Skeletal muscle cell (primary cell): ENCODE measurements around the gene MS4A4E.
"Not testable (repeated sequence)": the region's sequence is repeated elsewhere in the genome, so short reads cannot be mapped to it uniquely, and the experiment has no call there.

Experiments used
- DNase-seq: peaks from one replicate; pipeline ENCODE4 v3.0.0-alpha.2; 2010; ENCODE audit warnings: low read depth
- H3K4me3 ChIP-seq: 2 replicates; pipeline ENCODE4 v1.5.1; 2011; ENCODE audit warnings: low read depth, mild to moderate bottlenecking, control low read depth, low read length, moderate library complexity

MS4A4E gene

GRCh38 chr11:60242740-60243239, at the start of gene MS4A4E:
Gene MS4A4E, minus strand, starts transcription at chr11:60243137. Its CDS starts 13,082 bp downstream, at chr11:60230055.
- DNase-seq = no peak
- H3K4me3 ChIP-seq = no peak within 1 kb of the TSS

- H3K4me3 ChIP-seq = no peak overlapping the region
- no peak for DNase-seq
These were observed 49.2 kb upstream of the MS4A4E start for GRCh38 chr11:60292145-60292544.

DNA sequence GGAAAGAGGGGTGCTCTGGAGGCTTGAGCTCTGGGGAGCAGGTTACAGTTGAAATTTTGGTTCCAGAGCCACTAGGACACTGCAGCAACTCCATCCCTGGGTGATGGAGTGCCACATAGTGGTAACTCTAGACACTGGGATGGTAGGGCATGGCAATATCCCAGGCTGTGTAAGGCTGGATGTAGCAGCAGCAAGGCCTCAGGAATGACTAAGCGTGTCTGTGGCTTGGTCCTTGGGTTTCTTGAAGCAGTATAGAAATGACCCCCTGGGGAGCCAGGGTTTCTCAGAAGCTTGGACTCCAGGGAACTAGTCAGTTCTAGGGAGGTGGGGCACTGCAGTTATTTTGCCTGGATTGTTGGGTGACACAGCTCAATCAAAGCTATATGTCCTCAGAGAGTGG, 45.6 kb upstream of the MS4A4E start:
- DNase-seq = no peak
- H3K4me3 ChIP-seq = no peak overlapping the region

- H3K4me3 ChIP-seq, DNase-seq: not testable (repeated sequence)
These were observed 42.6 kb upstream of the MS4A4E start for GRCh38 chr11:60285411-60286126.

GRCh38 chr11:60282286-60282685, 39.3 kb upstream of the MS4A4E start:
- DNase-seq = no peak
- H3K4me3 ChIP-seq = no peak overlapping the region

DNA sequence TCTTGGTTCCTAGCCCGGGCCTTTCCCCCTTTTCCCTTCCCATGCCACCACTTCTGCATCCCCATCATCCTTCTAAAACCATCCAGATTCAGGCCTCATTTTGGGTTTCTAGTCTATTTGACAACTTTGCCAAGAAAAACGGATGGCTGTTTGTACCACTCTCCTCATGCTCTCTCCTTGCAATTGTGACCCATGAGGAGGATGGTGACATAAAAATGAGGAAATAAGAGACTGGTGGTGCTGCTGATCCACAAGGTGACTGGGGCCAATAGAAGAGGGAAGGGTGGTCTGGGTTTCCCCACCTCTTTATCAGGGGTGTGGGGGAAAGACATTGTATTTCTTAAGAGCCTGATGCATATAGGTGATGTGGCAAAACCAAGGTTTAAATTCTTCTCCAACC, 38.5 kb upstream of the MS4A4E start:
- DNase-seq = no peak

DNA sequence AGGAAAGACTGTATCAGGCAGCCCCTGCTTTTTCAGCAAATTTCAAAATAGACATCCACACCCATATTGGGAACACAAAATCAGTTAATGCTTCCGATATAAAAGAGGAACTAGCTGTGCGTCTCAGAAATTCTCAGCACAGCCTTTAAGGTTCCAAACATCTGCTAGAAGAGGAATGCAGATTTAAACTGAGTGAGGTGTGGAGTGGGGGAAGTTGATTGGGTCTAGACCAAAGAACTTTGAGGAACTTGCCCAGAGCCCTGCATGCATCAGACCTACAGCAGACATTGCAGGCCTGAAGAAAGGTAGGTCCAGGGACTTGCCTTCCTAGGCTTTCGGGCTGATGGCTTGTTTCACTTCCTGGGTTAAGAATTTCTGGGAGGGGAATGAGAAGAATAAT, 37.5 kb upstream of the MS4A4E start, which contains the start of gene MS4A4A:
Gene MS4A4A, plus strand, starts transcription at position 255 of the 400 bp plus-strand sequence. Its CDS starts 10 bp downstream, at position 265.
- no peak for DNase-seq
- H3K4me3 ChIP-seq = no peak within 1 kb of the TSS

More for the DNA sequence above, 38.5 kb upstream of the MS4A4E start:
- no peak overlapping the region for H3K4me3 ChIP-seq

DNA sequence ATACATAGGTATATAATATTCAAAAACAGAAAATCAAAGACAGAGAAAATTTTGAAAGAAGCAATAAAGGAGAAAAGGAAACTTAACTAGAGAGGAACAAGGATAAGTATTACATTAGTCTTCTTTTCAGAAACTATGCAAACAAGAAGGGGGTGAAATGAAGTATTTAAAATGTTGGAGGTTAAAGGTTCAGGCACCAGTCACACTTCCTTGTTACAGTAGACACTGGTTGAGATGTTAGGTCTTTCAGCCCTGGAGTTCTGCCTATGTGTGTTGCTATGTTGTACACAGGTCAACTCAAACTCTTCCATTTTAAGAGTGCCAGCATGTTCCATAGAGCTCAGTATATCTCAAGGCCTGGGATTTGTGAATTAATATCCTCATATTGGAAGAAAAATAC, 31.5 kb upstream of the MS4A4E start:
- DNase-seq = no peak
- H3K4me3 ChIP-seq = no peak overlapping the region

DNA sequence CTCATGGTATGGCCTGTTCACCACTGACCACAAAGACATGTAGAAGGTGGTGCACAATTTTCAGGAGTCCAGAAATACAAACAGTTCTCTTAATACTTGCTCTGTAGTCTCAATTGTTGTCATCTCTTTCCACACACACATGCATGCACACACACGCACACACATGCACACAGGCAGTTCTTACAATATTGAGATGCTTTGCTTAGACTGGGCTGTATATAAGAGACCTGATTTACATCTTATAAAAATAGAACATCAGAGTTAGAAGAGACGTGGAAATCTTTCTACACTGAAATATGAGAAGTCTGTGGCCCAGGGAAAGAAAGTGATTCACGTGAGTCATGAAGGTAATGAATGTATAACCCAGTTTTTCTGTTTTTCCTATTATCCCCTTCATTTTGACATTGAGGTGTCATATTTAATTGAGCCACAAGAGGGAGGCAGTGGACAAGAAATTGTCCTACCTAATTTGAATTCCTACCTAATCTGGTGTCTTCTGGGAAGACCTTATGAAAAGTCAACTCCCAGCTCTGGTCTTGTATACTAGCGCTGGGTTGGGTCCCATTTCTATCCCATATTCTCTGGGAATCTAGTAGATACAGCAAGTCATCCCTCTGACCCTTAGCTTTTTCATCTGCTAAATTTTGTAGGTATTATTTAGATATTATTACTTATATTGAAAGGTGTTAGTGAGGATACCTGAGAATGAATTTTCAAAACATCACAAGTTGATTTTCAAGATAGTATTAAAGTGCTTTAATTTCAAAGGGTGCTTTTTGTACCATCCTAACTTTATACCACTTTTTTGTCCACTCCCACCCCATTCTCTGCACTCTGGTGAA, 22.7 kb upstream of the MS4A4E start:
- DNase-seq = no peak

GRCh38 chr11:60264644-60265043, 21.7 kb upstream of the MS4A4E start:
- DNase-seq = no peak

More for the DNA sequence above, 22.7 kb upstream of the MS4A4E start:
- H3K4me3 ChIP-seq = no peak overlapping the region

DNA sequence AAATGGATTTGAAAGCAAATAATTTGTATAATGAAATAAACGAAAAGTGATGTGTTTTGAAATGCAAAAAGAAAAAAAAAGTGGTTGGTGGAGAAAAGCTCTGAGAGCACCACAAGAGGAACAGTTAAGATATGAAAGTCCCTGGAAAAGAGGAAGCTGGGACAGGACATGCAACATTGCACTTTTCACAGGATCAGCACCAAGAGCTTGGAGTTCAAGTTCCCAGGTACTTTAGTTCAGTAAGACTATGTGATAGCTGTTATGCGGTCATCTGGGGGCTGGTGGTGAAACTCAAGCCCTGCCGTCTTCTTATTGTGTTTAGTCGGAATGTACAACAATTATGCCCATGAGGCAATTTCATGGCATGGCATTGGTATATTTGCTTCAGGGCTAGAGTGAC, 20.5 kb upstream of the MS4A4E start:
- H3K4me3 ChIP-seq = no peak overlapping the region
- DNase-seq = no peak

More at GRCh38 chr11:60264644-60265043, 21.7 kb upstream of the MS4A4E start:
- no peak overlapping the region for H3K4me3 ChIP-seq

DNA sequence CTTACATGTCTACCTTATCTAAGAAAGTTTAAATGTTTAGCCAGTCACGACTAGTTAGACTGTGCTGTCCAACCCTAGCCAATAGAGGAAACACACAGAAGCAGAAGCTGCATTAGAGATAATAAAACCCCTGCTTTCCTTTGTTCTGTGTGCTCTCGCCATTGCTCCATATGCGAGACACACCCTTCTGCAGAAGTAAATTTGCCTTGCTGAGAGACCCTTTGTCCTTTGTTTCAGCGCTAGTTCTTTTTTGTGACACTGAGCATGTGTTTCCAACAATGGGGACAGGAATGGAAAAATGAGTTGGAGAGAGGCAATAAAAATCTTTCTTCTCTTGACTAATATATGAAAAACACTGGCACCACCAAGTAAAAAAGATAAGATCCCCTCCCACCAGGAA, 18.1 kb upstream of the MS4A4E start:
- no peak for DNase-seq
- H3K4me3 ChIP-seq = no peak overlapping the region

DNA sequence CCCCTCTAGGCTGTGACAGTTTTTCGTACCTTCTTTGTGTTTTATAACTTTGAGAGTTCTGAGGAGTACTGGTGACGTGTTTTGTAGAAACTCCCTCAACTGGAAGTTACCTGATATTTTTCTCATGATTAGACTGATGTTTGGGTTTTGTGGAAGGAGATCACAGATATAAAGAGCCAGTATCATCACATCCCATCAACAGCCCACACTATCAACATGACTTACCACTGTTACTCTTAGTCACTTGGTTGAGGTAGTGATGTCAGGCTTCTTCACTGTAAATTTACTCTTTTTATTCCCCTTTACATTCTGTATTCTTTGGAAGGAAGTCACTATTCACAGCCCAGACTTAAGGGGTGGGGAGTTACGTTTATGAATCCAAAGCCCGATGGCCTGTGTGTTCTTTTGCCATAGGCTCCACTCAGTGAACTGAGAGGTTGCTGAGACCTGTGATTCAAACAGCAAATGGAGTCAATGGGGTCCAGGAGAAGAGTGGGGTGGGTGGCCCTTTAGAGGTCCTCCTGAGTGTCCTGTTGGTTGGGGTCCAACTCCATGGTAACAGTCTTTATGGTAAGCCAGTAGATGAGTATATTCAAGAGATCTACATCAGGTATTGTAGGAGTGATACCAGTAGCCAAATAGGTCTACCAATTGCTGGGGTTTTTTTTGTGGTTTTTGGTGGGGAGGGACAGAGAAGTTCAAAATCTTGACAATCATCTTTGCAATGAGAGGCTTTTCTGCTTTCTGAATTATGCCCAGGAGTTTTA, 15.2 kb upstream of the MS4A4E start:
- DNase-seq = no peak
- H3K4me3 ChIP-seq = no peak overlapping the region

- DNase-seq = no peak
- no peak overlapping the region for H3K4me3 ChIP-seq
These were observed 9.5 kb upstream of the MS4A4E start for GRCh38 chr11:60252213-60253108.

DNA sequence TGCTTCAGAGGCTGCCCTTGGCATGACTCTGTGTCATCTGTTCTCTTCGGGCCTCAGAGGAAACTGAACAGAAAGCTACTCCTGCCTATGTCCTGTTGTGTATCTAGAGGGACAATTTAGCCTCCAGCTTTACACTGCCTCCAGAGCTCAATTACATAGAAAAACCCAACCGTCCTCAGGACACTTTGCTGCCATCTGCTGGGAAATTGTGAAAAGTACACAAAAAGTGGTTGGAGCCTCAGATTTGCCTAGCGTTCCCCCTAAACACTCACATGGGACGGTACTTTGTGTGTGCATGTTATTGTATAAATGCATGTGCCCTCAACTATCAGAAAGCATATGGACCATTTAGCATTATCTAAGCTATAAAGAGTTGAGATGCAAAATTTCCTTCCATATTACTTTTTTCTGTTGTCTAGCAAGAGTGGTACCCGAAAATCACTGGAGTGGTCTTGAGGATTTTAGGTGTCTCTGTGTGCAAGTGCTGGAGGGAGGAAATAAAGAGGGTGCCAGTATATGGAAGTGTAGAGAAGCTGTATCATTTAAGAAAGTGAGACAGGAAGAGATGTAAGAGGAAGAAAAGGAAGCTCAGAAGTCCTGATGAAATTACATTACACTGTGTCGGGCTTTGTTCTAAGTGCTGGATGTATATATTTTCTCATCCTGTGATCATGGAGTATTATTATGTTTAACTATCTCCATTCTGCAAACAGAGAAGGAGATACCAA, 8.7 kb upstream of the MS4A4E start:
- no peak overlapping the region for H3K4me3 ChIP-seq
- DNase-seq = no peak

- H3K4me3 ChIP-seq = no peak overlapping the region
- DNase-seq = no peak
These were observed 1.2 kb downstream of the MS4A4E start for GRCh38 chr11:60241786-60242185.

DNA sequence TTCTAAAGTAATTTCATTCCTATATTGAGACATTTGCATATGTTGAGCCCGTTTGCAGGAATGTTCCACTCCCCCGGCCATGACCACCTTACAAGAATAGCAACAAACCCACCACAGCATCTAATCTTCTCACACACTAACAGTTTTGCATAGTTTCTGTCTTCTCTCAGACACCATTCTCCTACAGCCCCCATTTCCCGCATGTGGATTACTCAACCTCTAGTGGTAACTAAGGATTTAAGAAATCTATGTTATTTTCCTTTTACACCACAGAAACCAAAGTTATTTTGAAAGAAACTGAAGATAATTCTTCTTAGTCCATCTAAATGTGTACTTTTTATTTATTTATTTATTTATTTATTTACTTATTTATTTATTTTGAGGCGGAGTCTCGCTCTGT, 2.3 kb downstream of the MS4A4E start:
- DNase-seq = no peak
- no peak overlapping the region for H3K4me3 ChIP-seq

- H3K4me3 ChIP-seq = no peak overlapping the region
These were observed 7.6 kb downstream of the MS4A4E start for GRCh38 chr11:60235321-60235720.

More at GRCh38 chr11:60235321-60235720, 7.6 kb downstream of the MS4A4E start:
- no peak for DNase-seq
